NCI-H82 treated with DMSO at 0.1 percent for 48 hours (cell line): ENCODE data around the gene INVS.
"Not testable (repeated sequence)": the region's sequence is repeated elsewhere in the genome, so short reads cannot be mapped to it uniquely, and the experiment has no call there.

Experiments
- DNase-seq: peaks from one replicate; lab custom pipeline; 2025; ENCODE audit not compliant: unreplicated experiment; lab: John Stamatoyannopoulos, UW

The INVS gene

DNA sequence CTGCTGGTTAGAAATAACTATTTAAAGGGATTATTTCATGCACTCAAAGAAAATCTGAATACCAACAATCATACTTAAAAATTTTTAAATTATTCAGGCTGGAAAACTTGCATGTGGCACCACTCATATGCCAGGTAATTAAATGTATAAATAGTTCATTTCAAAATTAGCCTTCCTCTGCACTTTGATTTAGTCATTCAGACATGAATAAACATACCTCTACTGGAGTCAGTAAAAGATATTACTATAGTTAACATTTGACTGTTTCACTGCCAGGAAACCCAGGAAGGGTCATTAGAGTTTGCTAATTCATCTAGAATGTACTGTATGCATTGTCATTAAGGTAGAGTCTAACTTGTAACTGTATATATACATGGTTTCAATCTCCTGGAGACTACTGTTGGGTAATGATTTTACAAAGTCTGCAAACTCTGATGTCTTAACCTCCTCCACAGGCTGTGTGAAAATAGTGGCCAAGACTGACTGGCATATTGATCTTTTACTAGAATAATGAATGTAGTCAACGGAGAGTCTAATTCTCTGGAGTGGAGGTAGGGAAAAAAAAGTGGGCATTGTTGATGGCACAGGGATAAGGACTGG lies 210.0 kb downstream of the INVS start:
- no peak for DNase-seq

DNA sequence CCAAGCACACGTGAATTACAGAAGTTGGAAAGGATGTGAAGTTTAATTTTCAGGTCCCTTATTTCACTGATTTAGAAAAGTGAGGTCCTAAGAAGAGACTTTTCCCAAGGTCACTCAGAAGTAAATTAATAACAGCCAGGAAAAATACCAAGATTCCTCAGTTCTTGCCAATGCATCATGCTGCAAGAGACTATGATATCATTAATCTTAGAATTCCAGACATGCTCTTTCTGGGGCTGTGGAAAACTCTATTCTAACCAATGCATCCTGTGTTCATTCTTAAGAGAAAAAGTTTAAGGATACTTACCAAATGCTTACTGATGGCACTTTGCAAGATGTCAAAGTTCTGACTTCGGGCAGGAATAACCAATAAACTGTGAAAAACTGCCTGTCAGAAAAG lies 210.9 kb downstream of the INVS start:
- no peak for DNase-seq

DNA sequence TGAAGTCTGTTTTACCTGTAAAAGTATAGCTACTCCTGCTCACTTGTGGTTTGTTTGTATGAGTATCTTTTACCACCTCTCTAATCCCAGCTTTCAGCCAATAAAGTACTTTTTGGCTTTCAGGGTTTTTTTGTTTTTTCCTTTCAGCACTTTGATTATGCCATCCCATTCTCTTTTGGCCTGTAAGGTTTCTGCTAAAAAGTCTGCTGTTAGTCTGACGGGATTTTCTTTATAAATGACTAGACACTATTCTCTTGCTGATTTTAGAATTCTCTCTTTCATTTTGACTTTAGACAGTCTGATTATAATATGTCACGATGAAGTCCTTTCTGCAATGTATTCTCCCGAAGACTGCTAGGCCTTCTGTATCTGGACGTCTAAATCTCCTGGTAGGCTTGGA lies 216.5 kb downstream of the INVS start:
- no peak for DNase-seq

DNA sequence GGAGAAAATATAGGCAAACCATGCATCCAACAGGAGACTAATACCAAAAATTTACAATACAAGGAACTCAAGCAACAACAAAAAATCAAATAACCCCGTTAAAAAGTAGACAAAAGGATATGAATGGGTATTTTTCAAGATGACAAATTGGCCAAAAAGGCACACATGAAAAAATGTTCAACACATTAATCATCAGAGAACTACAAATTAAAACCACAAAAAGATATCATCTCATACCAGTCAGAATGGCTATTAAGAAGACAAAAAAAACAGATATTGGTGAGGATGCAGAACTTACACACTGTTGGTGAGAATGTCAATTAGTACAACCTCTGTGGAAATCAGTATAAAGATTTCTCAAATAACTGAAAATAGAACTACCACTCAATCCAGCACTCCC lies 218.7 kb downstream of the INVS start:
- DNase-seq: no peak

DNA sequence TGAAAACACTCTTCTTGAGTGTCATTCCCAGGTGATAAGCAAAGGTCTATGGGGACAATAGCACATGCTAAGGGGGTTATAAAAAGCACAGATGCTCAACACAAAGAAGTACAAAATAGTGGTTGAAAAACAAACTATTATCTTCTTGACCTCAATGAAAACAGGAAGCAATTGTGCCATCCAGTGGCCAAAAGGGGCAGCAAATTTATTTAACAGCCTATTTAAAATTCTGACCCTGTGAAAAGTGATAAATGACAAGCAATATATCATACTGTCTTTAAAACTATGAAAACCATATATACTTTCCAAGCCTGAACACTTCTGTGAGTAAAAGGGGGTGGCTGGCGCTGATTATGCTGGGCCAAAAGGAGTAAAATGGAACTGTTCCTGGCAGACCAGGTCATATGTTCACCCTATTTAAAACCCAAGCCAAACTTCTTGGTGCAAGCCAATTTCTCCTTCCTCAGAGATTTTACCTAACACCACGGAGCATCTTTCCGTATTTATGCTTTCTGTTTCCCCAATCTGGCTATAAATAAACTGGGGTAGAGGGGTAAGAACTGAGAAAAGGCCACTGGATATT lies 224.0 kb downstream of the INVS start:
- no peak for DNase-seq

DNA sequence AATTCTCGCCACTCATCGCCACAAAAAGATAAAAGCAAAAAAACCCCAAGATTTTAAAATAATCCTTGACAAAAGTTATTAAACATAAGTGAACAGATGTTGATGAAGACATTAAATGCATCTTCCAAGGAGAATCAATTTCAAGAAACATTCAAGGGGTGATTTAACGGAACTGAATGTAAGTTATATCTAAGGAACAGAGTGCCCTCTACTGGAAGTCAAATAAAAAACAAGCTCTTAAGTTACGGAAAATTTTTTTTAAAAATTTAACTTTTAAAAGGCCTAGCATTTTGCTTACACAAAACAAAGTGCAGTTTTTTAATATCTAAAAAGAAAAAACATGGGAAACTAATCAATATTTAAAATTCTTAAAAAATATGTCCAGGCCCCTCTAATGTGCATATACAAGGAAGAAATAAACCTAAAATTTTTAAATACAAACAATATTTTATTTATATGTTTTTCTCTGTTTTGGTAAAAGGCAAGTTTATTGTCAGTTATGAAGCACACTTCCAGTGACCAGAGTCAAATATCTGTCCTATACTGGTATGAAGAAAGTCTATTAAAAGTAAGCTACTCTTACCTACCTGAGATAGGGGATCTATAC lies 225.7 kb downstream of the INVS start:
- DNase-seq: peak; percentile 11

DNA sequence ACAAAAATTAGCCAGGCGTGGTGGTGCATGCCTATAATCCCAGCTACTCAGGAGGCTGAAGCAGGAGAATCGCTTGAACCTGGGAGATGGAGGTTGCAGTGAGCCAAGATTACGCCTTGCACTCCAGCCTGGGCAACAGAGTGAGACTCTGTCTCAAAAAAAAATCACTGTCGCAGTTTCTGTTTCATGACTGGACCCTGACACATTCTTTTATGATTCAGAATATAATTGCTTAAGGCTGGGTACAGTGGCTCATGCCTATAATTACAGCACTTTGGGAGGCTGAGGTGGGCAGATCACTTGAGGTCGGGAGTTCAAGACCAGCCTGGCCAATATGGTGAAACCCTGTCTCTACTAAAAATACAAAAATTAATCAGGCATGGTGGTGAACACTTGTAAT lies 239.7 kb downstream of the INVS start:
- not testable (repeated sequence) for DNase-seq

DNA sequence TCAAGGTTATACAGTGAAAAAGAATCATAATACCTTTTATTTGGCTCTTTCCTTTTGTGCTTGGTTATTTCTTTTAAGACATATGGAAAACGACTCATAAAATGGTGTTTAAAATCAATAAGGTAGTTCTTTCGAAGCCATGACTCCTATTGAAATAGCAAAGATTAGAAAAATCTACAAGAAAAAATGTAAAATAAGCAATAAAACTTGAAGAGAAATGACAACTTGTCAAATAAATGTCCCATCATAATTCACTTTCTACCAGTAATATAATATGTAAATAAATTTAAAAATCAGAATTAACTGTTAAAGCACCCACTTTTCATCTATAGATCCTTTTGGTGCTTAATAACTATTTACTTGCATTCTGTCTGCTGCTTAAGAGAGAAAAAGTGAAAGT lies 241.2 kb downstream of the INVS start:
- no peak for DNase-seq

DNA sequence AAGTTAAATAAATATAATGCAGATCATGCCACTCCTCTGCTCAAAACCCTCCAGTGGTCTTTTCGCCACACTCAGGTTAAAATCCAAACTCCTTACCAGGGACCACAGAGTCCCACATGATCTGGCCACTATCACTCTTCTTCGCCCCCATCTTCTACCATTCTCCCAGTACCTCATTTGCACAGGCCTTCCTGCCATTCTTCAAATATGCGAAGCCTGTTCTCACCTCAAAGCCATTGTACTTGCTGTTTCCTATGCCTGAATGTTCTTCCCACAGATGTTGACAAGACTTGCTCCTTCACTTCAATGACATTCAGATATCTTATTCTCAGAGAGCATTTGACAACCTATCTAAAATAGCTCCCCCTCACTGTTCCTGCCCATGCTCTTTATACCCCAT lies 242.8 kb downstream of the INVS start:
- no peak for DNase-seq

DNA sequence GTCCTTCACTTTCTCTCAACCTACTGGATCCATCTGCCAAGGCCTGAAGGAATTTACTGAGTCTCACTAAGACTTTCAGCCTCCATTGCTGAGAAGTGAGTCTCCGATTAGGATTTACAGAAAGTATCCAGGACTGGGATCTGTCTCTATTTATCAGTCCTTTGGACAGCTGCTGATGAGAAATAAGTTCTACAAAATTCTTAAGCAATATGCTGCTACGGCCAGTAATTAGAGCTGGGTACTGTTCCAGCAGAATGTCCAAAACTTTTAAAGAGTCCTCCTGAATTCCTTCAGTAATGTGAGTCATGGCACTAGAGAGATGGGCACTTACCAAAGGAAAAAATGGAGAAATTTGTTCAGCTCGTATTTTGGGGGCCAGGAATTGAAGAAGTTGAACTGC lies 247.8 kb downstream of the INVS start:
- no peak for DNase-seq

DNA sequence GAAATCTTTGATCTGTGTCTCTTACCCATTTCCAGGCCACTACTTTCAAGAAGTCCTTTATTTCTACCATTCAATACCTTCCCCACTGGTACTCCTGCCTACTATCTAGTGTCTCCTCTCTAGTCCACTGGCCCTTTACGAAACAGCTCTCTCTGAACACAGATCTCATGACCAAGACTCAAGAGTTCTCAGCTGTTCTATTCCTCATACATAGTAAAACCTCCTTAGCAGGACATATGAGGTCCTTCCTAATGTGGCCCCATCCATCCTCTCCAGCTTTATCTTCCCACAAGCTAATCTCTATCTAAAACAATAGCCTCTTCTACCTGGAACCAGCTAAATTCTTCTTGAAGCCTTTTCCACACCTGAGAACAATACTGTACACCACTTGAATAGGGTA lies 251.1 kb downstream of the INVS start:
- DNase-seq: no peak
